ENCODE results near the gene STT3B. TPM values are rescaled to one million over a fixed set of nuclear protein-coding genes. Genes with fewer than 3 reads are reported as not detected.

The STT3B gene
- total and polyA plus RNA-seq, 2 of the 13 experiments (the other 11 are each of a cell fraction or from before 2014, with no cell fraction given): 85.0 to 205 TPM

GRCh38 chr3:31639828-31640227 lies 107.1 kb downstream of the STT3B start (continued):
- no peak for TF ChIP-seq TRIM22 (IDR thresholded peaks at IDR 0.05)

GRCh38 chr3:31645256-31645655 lies 112.5 kb downstream of the STT3B start:
- ChIA-PET CTCF (ENCODE audit: low intra/inter-chr PET ratio, low total read pairs) (no interaction called here), POLR2A (no interaction called here)
- WGBS (ENCODE audit: low lambda C conversion rate): 97% methylated on average over 5 of the region's 5 CpGs
- no peaks in the 10 kb centered on the region for H3K4me1 ChIP-seq (ENCODE audit: insufficient read depth, low read length)
- no peak overlapping the region for H3K9ac ChIP-seq (ENCODE audit: insufficient read depth, low read depth, low read length)
- no peak overlapping the region for H2AFZ ChIP-seq (ENCODE audit: low read length)
- BruUV-seq (replicated peaks): no TSS peak
- TF ChIP-seq PREB (CRISPR knock-in tag; IDR thresholded peaks at IDR 0.05): no peak
- TF ChIP-seq MAF1 (CRISPR knock-in tag; IDR thresholded peaks at IDR 0.05; ENCODE audit: borderline replicate concordance): no peak
- TF ChIP-seq RCOR2 (CRISPR knock-in tag; IDR thresholded peaks at IDR 0.05): no peak
- TF ChIP-seq HBP1 (CRISPR knock-in tag; IDR thresholded peaks at IDR 0.05; ENCODE audit: low read depth): no peak
- TF ChIP-seq SRY (CRISPR knock-in tag; IDR thresholded peaks at IDR 0.05): no peak
- TF ChIP-seq CEBPB (IDR thresholded peaks at IDR 0.05; ENCODE audit: borderline replicate concordance, low read depth, low read length): no peak
- TF ChIP-seq ZFAT (CRISPR knock-in tag; conservative IDR thresholded peaks at IDR 0.05): no peak
- no peak for TF ChIP-seq ZNF350 (CRISPR knock-in tag; IDR thresholded peaks at IDR 0.05; ENCODE audit: borderline replicate concordance, low read depth)
- FAIRE-seq (no peak), DNase-seq (ENCODE audit: low spot score) (no peak), ATAC-seq (no peak)
- no peak overlapping the region for H3K27ac ChIP-seq (ENCODE audit: extremely low read length, insufficient read depth, low read length)
- H3K36me3 ChIP-seq (replicated peaks in 1 of 2; ENCODE audit: control insufficient read depth in 1 of 2, insufficient read depth in 2 of 2, low read length in 2 of 2): peaks cover 9 to 16% of the 10 kb centered on the region in 2 experiments; a peak in 3 of 5 replicates
- peaks cover 17% of the 10 kb centered on the region; the same call in 1 of the 2 replicates for H3K9me3 ChIP-seq (ENCODE audit: low read length)
- no peak overlapping the region for H3K4me3 ChIP-seq (replicated peaks in 1 of 3; ENCODE audit: insufficient read depth in 1 of 3, low read depth in 2 of 3, low read length in 3 of 3)
- H4K20me1 ChIP-seq (ENCODE audit: insufficient read depth, low read length): no peaks in the 10 kb centered on the region
- intact Hi-C loops (cut with micrococcal nuclease; ENCODE audit: unreplicated experiment): no loop called here
- no peaks in the 10 kb centered on the region for H3K79me2 ChIP-seq (ENCODE audit: insufficient read depth, low read length)
- H3K4me2 ChIP-seq (ENCODE audit: low read depth, low read length): no peak overlapping the region
- in situ Hi-C loops (cut with HindIII; ENCODE audit: extremely low pct_ligation_motif_present, low pct_unique_long_range_greater_than_20kb): no loop called here
- H3K27me3 ChIP-seq (ENCODE audit: control insufficient read depth in 1 of 2, insufficient read depth in 2 of 2, low read length in 2 of 2): no peaks in the 10 kb centered on the region
